RWPE2 (cell line): Measurements from ENCODE around the gene JAM2.
"Not testable (repeated sequence)": the region's sequence is repeated elsewhere in the genome, so short reads cannot be mapped to it uniquely, and the experiment has no call there.

Experiments used
- ATAC-seq: fragments of 200-7000 bp; cut with Tn5 transposase; 3 replicates; pipeline ENCODE4 v1.9.1; 2021; ENCODE audit warnings: low read depth
- DNase-seq: peaks from one replicate; pipeline ENCODE4 v3.0.0-alpha.2; 2020; ENCODE audit warnings: low spot score
- H3K27ac ChIP-seq: fragments of 450-650 bp; 2 replicates; pipeline ENCODE4 v1.5.1; 2017; ENCODE audit warnings: mild to moderate bottlenecking; ENCODE audit not compliant: poor library complexity, severe bottlenecking
- H3K27me3 ChIP-seq: fragments of 250-450 bp; sonication (Bioruptor Pico); 2 replicates; pipeline ENCODE4 v1.5.1; 2021; ENCODE audit warnings: mild to moderate bottlenecking, moderate library complexity; ENCODE audit not compliant: insufficient read depth, poor library complexity, severe bottlenecking
- H3K36me3 ChIP-seq: fragments of 250-450 bp; sonication (Bioruptor Pico); 2 replicates; pipeline ENCODE4 v1.5.1; 2020; ENCODE audit warnings: low read depth, mild to moderate bottlenecking, moderate library complexity
- H3K4me1 ChIP-seq: fragments of 250-450 bp; sonication (Bioruptor Pico); 2 replicates; pipeline ENCODE4 v1.5.1; 2021; ENCODE audit warnings: mild to moderate bottlenecking, moderate library complexity; ENCODE audit not compliant: insufficient read depth, poor library complexity, severe bottlenecking
- H3K4me3 ChIP-seq: fragments of 250-450 bp; sonication (Bioruptor Pico); 2 replicates; pipeline ENCODE4 v1.5.1; 2021; ENCODE audit warnings: mild to moderate bottlenecking, moderate library complexity; ENCODE audit not compliant: severe bottlenecking
- H3K9me3 ChIP-seq: fragments of 250-450 bp; sonication (Bioruptor Pico); 2 replicates; pipeline ENCODE4 v1.5.1; 2021; ENCODE audit warnings: mild to moderate bottlenecking, moderate library complexity; ENCODE audit not compliant: severe bottlenecking
- CTCF ChIP-seq: fragments of 450-650 bp; IDR thresholded peaks from one replicate; pipeline ENCODE4 v1.5.1; 2017; ENCODE audit warnings: mild to moderate bottlenecking, moderate library complexity; ENCODE audit not compliant: poor library complexity, severe bottlenecking

JAM2 gene

GRCh38 chr21:25614441-25614840, 24.6 kb upstream of the JAM2 start:
- Histone ChIP-seq H3K4me1 (no peaks in the 10 kb centered on the region), H3K4me3 (no peak overlapping the region), H3K36me3 (no peaks in the 10 kb centered on the region), H3K27ac (no peak overlapping the region), H3K9me3 (no peaks in the 10 kb centered on the region), H3K27me3 (no peaks in the 10 kb centered on the region)
- TF ChIP-seq CTCF, result no peak
- DNase-seq, result no peak
- no peak for ATAC-seq

GRCh38 chr21:25615880-25616279, 23.2 kb upstream of the JAM2 start:
- no peak for TF ChIP-seq CTCF
- no peak overlapping the region for H3K27ac ChIP-seq

GRCh38 chr21:25619198-25619597, 19.9 kb upstream of the JAM2 start:
- H3K4me3 ChIP-seq, result no peak overlapping the region
- no peak for DNase-seq
- H3K9me3 ChIP-seq, result no peaks in the 10 kb centered on the region
- no peaks in the 10 kb centered on the region for H3K36me3 ChIP-seq
- no peak for TF ChIP-seq CTCF
- no peaks in the 10 kb centered on the region for H3K27me3 ChIP-seq
- H3K4me1 ChIP-seq, result no peaks in the 10 kb centered on the region
- no peak for ATAC-seq
- H3K27ac ChIP-seq, result no peak overlapping the region

More at GRCh38 chr21:25615880-25616279, 23.2 kb upstream of the JAM2 start:
- Histone ChIP-seq H3K27me3 (no peaks in the 10 kb centered on the region), H3K4me3 (no peak overlapping the region), H3K9me3 (no peaks in the 10 kb centered on the region), H3K4me1 (no peaks in the 10 kb centered on the region), H3K36me3 (no peaks in the 10 kb centered on the region)
- DNase-seq (no peak), ATAC-seq (no peak)

- Histone ChIP-seq H3K36me3 (no peaks in the 10 kb centered on the region), H3K27me3 (no peaks in the 10 kb centered on the region)
- TF ChIP-seq CTCF, result no peak
These were observed 14.5 kb upstream of the JAM2 start for GRCh38 chr21:25624511-25624910.

GRCh38 chr21:25625036-25625435, 14.0 kb upstream of the JAM2 start:
- H3K27ac ChIP-seq, result no peak overlapping the region
- no peaks in the 10 kb centered on the region for H3K27me3 ChIP-seq
- no peak for TF ChIP-seq CTCF

More at GRCh38 chr21:25624511-25624910, 14.5 kb upstream of the JAM2 start:
- DNase-seq, result no peak
- H3K27ac ChIP-seq, result no peak overlapping the region
- ATAC-seq, result no peak
- H3K4me3 ChIP-seq, result no peak overlapping the region
- no peaks in the 10 kb centered on the region for H3K4me1 ChIP-seq
- H3K9me3 ChIP-seq, result no peaks in the 10 kb centered on the region

GRCh38 chr21:25625776-25626555, 13.1 kb upstream of the JAM2 start:
- H3K36me3 ChIP-seq, H3K27me3 ChIP-seq, H3K27ac ChIP-seq, H3K9me3 ChIP-seq, H3K4me3 ChIP-seq, H3K4me1 ChIP-seq, DNase-seq, ATAC-seq: not testable (repeated sequence)

More at GRCh38 chr21:25625036-25625435, 14.0 kb upstream of the JAM2 start:
- DNase-seq (no peak), ATAC-seq (no peak)
- no peaks in the 10 kb centered on the region for H3K9me3 ChIP-seq
- H3K4me3 ChIP-seq, result no peak overlapping the region
- H3K4me1 ChIP-seq, result no peaks in the 10 kb centered on the region
- H3K36me3 ChIP-seq, result no peaks in the 10 kb centered on the region
